ENCODE data around the gene ENO1.
"Not testable (repeated sequence)": the region's sequence is repeated elsewhere in the genome, so short reads cannot be mapped to it uniquely, and the experiment has no call there.

ENO1 gene

GRCh38 chr1:8911416-8912309 is 33.2 kb upstream of the ENO1 start:
- no peak for DNase-seq (ENCODE audit: insufficient read length, low spot score)
- no peak for FAIRE-seq
- TF ChIP-seq TAF1 (IDR thresholded peaks at IDR 0.05; ENCODE audit: low read depth, low read length): no peak
- TF ChIP-seq POU2F2 (IDR thresholded peaks at IDR 0.05; ENCODE audit: low read depth, low read length): no peak
- TF ChIP-seq POLR2AphosphoS5 (IDR thresholded peaks at IDR 0.05; ENCODE audit: low read depth, low read length): no peak
- no peak for TF ChIP-seq SPI1 (IDR thresholded peaks at IDR 0.05; ENCODE audit: low read depth, low read length)
- TF ChIP-seq POLR2A (IDR thresholded peaks at IDR 0.05; ENCODE audit: low read depth, low read length): no peak
- TF ChIP-seq PAX5 (IDR thresholded peaks at IDR 0.05; ENCODE audit: insufficient read depth, low read length, severe bottlenecking): no peak

DNA sequence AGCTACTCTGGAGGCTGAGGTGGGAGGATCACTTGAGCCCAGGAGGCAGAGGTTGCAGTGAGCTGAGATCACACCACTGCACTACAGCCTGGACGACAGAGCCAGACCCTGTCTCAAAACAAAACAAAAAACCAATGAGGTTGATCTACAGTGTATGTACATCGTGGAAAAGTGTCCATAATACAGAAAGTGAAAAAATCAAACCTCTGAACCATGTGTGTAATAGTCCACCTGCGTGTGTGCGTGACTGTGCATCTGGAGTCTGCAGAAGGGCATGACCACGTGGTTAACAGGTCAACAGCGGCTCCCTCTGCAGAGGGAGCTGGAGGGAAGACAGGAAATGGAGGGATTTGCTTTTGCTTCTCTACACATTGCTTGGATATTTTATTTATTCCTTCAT is 32.4 kb upstream of the ENO1 start:
- no peak for DNase-seq (ENCODE audit: insufficient read length, low spot score)
- no peak for FAIRE-seq
- TF ChIP-seq TAF1 (IDR thresholded peaks at IDR 0.05; ENCODE audit: low read depth, low read length): no peak
- no peak for TF ChIP-seq POLR2AphosphoS5 (IDR thresholded peaks at IDR 0.05; ENCODE audit: low read depth, low read length)
- TF ChIP-seq POU2F2 (IDR thresholded peaks at IDR 0.05; ENCODE audit: low read depth, low read length): no peak
- TF ChIP-seq PAX5 (IDR thresholded peaks at IDR 0.05; ENCODE audit: insufficient read depth, low read length, severe bottlenecking): no peak
- TF ChIP-seq POLR2A (IDR thresholded peaks at IDR 0.05; ENCODE audit: low read depth, low read length): no peak
- no peak for TF ChIP-seq SPI1 (IDR thresholded peaks at IDR 0.05; ENCODE audit: low read depth, low read length)

GRCh38 chr1:8910331-8910730 is 31.8 kb upstream of the ENO1 start:
- DNase-seq (ENCODE audit: insufficient read length, low spot score) (no peak), FAIRE-seq (no peak)
- TF ChIP-seq POU2F2 (IDR thresholded peaks at IDR 0.05; ENCODE audit: low read depth, low read length) (no peak), PAX5 (IDR thresholded peaks at IDR 0.05; ENCODE audit: insufficient read depth, low read length, severe bottlenecking) (no peak), TAF1 (IDR thresholded peaks at IDR 0.05; ENCODE audit: low read depth, low read length) (no peak), POLR2A (IDR thresholded peaks at IDR 0.05; ENCODE audit: low read depth, low read length) (no peak), POLR2AphosphoS5 (IDR thresholded peaks at IDR 0.05; ENCODE audit: low read depth, low read length) (no peak), SPI1 (IDR thresholded peaks at IDR 0.05; ENCODE audit: low read depth, low read length) (no peak)

DNA sequence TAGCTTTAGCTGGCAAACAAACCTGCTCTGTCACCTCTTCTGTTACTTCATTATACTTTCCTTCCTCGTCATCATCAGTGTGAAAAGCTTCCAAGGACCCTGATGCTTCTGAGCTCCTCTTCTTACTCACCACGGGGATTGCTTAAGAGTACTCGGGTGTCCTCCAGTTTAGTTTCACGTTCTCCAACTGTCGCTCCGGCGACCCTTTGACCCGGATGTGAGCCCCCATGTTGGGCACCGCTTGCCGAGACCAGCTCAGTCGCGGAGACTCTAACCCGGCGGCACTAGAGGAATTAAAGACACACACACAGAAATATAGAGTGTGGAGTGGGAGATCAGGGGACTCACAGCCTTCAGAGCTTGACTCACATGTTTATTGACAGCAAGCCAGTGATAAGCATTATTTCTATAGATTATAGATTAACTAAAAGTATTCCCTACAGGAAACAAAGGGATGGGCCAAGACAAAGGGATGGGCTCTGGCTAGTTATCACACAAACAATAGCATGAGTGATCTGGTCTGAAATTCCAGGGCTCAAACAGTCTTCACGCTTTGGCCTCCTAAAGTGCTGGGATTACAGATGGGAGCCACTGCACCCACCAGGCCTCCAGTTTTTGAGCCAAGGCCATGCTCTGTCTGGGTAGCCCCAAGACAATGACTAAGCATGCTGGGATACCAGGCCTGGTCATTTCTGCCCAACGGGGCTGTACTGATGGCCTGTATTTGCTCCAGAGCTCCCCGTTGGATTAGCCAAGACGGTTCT is 30.1 kb upstream of the ENO1 start:
- FAIRE-seq: no peak
- TF ChIP-seq TAF1 (IDR thresholded peaks at IDR 0.05; ENCODE audit: low read depth, low read length): no peak
- no peak for TF ChIP-seq POLR2AphosphoS5 (IDR thresholded peaks at IDR 0.05; ENCODE audit: low read depth, low read length)
- TF ChIP-seq SPI1 (IDR thresholded peaks at IDR 0.05; ENCODE audit: low read depth, low read length): no peak
- no peak for TF ChIP-seq POLR2A (IDR thresholded peaks at IDR 0.05; ENCODE audit: low read depth, low read length)
- TF ChIP-seq POU2F2 (IDR thresholded peaks at IDR 0.05; ENCODE audit: low read depth, low read length): no peak
- DNase-seq (ENCODE audit: insufficient read length, low spot score): no peak

GRCh38 chr1:8905582-8906191 is 27.2 kb upstream of the ENO1 start:
- no peak for DNase-seq (ENCODE audit: insufficient read length, low spot score)
- FAIRE-seq: no peak
- TF ChIP-seq POLR2A (IDR thresholded peaks at IDR 0.05; ENCODE audit: low read depth, low read length) (no peak), PAX5 (IDR thresholded peaks at IDR 0.05; ENCODE audit: insufficient read depth, low read length, severe bottlenecking) (no peak), POLR2AphosphoS5 (IDR thresholded peaks at IDR 0.05; ENCODE audit: low read depth, low read length) (no peak), TAF1 (IDR thresholded peaks at IDR 0.05; ENCODE audit: low read depth, low read length) (no peak), SPI1 (IDR thresholded peaks at IDR 0.05; ENCODE audit: low read depth, low read length) (no peak), POU2F2 (IDR thresholded peaks at IDR 0.05; ENCODE audit: low read depth, low read length) (no peak)

DNA sequence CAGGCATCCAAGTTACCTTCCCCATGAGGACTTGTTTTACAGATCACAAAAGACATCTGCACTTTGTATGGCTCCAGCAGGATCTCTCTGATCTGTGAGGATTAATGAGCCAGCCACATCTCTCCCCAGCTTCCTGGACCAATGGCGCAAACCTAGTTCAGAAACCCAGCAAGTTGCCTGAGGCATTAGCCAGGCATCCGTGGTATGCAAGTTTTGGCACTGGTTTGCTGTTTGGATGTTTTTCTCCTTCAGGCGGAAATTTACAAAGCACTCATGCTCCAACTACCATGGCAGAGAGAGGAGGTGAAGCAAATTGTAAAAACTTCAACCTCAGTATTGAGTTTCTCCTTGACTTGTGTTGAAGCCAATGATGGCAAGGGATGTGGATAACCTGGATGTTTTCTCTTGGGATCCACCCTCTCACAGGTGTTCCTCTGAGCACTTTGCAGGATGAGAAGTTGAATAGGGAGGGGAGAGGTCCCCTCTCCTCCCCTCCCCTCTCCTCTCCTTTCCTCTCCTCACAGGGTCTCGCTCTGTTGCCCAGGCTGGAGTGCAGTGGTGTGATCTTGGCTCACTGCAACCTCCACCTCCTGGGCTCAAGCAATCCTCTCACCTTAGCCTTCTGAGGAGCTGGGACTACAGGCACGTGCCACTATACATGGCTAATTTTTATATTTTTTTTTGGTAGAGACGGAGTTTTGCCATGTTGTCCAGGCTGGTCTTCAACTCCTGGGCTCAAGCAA is 25.6 kb upstream of the ENO1 start:
- no peak for DNase-seq (ENCODE audit: insufficient read length, low spot score)
- TF ChIP-seq TAF1 (IDR thresholded peaks at IDR 0.05; ENCODE audit: low read depth, low read length): no peak
- TF ChIP-seq SPI1 (IDR thresholded peaks at IDR 0.05; ENCODE audit: low read depth, low read length): no peak
- TF ChIP-seq PAX5 (IDR thresholded peaks at IDR 0.05; ENCODE audit: insufficient read depth, low read length, severe bottlenecking): no peak
- TF ChIP-seq POLR2A (IDR thresholded peaks at IDR 0.05; ENCODE audit: low read depth, low read length): no peak
- TF ChIP-seq POLR2AphosphoS5 (IDR thresholded peaks at IDR 0.05; ENCODE audit: low read depth, low read length): no peak
- TF ChIP-seq POU2F2 (IDR thresholded peaks at IDR 0.05; ENCODE audit: low read depth, low read length): no peak
- FAIRE-seq: no peak

DNA sequence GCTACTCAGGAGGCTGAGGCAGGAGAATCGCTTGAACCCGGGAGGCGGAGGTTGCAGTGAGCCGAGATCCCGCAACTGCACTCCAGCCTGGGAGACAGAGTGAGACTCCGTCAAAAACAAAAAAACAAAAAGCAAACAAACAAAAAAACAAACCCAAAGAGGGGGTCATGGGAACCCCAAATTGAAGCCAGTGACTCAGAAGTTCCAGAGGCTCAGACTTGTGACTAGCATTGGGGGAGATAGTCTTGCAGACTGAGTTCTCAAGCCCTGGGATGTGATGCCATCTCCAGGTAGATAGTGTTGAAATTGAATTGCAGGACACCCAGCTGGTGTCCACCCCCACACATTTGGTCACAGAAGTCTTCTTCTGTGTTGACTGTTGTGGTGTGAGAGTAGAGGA is 24.9 kb upstream of the ENO1 start:
- DNase-seq (ENCODE audit: insufficient read length, low spot score) (no peak), FAIRE-seq (no peak)
- TF ChIP-seq SPI1 (IDR thresholded peaks at IDR 0.05; ENCODE audit: low read depth, low read length): no peak
- TF ChIP-seq TAF1 (IDR thresholded peaks at IDR 0.05; ENCODE audit: low read depth, low read length): no peak
- no peak for TF ChIP-seq PAX5 (IDR thresholded peaks at IDR 0.05; ENCODE audit: insufficient read depth, low read length, severe bottlenecking)
- TF ChIP-seq POLR2A (IDR thresholded peaks at IDR 0.05; ENCODE audit: low read depth, low read length): no peak
- TF ChIP-seq POLR2AphosphoS5 (IDR thresholded peaks at IDR 0.05; ENCODE audit: low read depth, low read length): no peak
- no peak for TF ChIP-seq POU2F2 (IDR thresholded peaks at IDR 0.05; ENCODE audit: low read depth, low read length)

DNA sequence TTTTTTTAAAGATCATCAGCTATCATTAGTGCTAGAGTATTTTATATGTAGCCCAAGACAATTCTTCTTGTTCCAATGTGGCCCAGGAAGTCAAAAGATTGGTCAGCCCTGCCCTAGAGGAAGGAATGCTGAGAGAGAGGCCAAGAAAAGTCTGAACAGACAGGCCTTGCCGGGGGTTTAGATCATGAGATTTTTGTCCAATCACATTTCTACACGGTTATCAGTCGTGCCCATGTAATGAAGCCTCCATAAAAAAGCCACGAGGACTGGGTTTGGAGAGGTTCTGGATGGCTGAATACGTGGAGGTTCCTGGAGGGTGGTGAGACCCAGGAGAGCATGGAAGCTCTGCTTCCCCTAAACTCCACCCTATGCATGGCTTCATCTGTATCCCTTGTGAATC is 24.3 kb upstream of the ENO1 start:
- DNase-seq (ENCODE audit: insufficient read length, low spot score) (no peak), FAIRE-seq (no peak)
- TF ChIP-seq POU2F2 (IDR thresholded peaks at IDR 0.05; ENCODE audit: low read depth, low read length) (no peak), SPI1 (IDR thresholded peaks at IDR 0.05; ENCODE audit: low read depth, low read length) (no peak)

- FAIRE-seq; DNase-seq (ENCODE audit: insufficient read length, low spot score): not testable (repeated sequence)
These were observed 22.2 kb upstream of the ENO1 start for GRCh38 chr1:8900684-8901083.
